CD4-positive, alpha-beta T cell treated with Interleukin-15 for 1 hour (primary cell): ENCODE measurements around the gene XPC.
"Not testable (repeated sequence)": the region's sequence is repeated elsewhere in the genome, so short reads cannot be mapped to it uniquely, and the experiment has no call there.

Experiments used
- DNase-seq: peaks from one replicate; pipeline ENCODE4 v3.0.0-alpha.2; 2020

XPC gene

DNA sequence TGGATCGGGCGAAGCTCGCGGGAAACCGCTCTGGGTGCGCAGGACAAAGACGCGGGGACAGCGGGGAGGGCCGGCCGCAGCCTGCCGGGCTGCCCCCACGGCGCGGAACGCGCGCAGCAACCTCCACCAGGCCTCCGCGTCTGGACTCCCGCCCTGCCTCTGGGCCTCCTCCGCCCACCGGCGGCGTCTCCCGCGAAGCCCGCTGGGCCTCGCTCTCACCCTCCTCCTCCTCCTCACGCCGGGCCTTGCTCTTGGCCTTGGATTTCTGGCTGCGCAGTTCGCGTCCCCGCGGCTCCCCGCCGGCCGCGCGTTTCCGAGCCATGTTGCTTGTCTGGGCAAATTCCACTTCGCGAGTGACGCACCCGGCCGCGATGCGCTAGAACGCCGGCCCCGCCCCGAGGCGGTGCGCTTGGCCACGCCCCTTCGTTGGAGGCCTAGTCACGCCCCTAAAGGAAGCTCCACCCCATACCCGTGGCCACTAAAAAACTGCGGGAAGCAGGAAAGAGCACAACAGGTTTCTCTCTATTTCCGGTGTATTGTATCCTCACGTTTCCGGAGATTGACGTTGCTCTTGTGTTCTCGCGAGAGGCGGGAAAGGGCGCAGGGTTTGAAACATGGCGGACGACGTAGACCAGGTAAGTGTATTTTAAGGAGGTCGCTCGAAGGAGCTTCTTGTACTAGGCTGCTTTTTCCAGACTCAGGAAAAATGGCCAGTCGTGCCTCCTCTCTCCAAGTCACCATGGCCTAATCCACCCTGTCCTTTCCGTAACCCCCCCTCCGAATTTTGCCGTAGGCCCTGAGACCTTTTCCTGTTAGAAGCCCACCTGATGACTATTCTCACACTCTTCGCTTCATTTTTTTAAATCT, at the start of gene XPC, which contains the start of gene LSM3:
Gene XPC (minus strand): TSS at position 355 of the 867 bp plus-strand sequence. CDS start 33 bp downstream, at position 322.
Gene LSM3 (plus strand): TSS at position 571 of the 867 bp plus-strand sequence. CDS start 44 bp downstream, at position 615.
- DNase-seq, result peak; percentile 97

GRCh38 chr3:14227856-14228255, 49.5 kb upstream of the XPC start:
- DNase-seq, result no peak

- not testable (repeated sequence) for DNase-seq
These were observed 48.0 kb upstream of the XPC start for GRCh38 chr3:14226351-14226750.

DNA sequence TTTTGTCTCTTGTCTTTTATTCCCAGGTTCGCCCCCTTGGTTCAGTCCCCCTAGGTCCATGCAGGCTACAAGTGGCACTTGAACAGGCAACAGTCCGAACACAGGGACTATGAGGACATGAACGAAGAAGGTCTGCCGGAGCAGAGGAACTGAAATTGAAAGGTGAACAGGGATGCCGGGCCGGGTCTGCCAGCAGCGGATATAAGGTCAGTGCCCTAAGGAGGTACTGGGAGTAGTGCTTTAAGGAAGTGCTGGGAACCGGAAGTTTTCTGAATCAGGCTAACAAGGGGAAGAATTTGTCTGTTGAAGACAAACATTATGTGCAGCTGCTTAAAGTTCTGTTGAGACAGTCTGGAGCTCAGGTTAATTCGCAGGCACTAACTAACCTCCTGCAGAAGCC, 47.0 kb upstream of the XPC start:
- no peak for DNase-seq

- DNase-seq, result no peak
These were observed 46.5 kb upstream of the XPC start for GRCh38 chr3:14224895-14225294.

DNA sequence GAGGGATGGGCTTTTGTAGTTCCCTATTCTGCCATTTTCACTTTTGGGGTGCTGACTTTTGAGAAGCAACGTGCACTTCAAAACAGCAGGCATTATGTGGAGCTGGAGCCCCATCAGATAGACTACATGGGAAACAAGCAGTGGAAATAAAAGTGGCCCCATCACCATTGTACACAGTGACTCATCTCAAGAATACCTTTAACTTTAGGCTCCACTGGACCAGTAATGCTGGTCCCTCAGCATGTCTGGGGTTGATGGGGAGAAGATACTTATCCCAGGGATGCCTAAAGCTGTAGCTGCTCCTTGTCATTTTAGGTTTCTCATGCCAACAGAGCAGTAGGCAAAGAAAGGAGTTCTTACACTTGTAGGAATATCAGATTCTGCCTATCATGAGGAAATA, 45.2 kb upstream of the XPC start:
- DNase-seq, result no peak

GRCh38 chr3:14222900-14223594, 44.6 kb upstream of the XPC start:
- DNase-seq, result no peak

DNA sequence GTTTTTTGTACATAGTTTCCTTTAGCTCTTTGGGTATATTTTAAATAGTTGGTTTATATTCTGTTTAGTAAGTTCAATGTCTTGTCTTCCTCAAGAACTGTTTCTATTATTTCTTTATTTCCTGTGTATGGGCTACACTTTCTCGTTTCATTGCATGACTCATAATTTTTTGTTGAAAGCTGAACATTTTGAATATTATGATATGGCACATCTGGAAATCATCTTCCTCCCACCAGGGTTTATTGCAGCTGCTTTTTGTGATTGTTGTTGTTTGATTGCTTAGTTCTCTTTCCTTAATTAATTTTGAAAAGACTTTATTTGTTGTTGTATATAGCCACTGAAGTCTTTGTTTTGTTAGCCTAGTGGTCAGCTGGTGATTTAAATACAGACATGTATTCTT, 44.1 kb upstream of the XPC start:
- DNase-seq, result no peak

DNA sequence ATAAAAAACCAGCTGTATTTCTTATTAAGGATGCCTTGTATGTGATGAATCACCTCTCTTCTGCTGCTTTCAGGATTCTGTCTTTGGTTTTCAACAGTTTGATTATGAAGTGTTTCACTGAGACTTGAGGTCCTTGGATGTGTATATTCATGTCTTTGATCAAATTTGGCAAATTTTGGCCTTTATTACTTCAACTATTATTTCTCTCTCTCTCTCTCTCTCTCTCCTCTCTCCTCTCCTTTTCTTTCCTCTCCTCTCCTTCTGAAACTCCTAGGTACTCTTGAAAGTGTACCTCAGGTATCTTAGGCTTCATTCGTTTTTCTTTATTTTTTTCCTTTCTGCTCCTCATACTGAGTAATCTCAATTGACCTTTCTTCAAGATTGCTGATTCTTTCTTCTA, 43.5 kb upstream of the XPC start:
- no peak for DNase-seq

- no peak for DNase-seq
These were observed 42.5 kb upstream of the XPC start for GRCh38 chr3:14220933-14221332.

- no peak for DNase-seq
These were observed 40.0 kb upstream of the XPC start for GRCh38 chr3:14218355-14218754.

GRCh38 chr3:14216257-14217048, 38.1 kb upstream of the XPC start:
- peak; percentile 72 for DNase-seq

GRCh38 chr3:14214764-14215163, 36.4 kb upstream of the XPC start:
- DNase-seq, result no peak

DNA sequence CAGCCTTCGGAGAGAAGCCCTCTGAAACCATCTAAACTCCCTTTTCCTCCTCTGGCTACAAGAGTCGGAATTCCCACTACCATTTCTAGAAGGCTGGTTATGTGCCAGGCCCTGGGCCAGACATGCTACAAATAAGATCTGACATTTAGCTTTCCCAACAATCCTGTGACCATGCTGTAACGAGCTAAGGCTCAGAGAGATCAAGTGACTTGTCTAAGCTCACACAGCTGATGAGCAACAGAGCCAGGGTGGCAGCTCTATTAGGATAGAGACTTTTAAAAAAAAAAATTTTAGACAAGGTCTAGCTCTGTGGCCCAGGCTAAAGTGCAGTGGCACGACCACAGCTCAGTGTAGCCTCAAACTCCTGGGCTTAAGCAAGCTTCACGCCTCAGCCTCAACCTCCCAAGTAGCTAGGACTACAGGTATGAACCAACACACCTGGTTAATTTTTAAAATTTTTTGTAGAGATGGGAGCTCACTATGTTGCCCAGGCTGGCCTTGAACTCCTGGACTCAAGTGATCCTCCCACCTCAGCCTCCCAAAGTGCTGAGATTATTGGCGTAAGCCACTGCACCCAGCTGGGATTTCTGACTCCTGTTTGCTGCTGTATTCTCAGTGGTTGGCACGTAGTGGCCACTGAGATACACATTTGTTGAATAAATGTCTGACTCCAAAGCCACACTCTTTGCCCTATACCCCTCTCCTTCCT, 34.8 kb upstream of the XPC start:
- DNase-seq, result no peak

GRCh38 chr3:14212032-14212431, 33.6 kb upstream of the XPC start:
- DNase-seq, result no peak

GRCh38 chr3:14211621-14212020, 33.2 kb upstream of the XPC start:
- no peak for DNase-seq

- DNase-seq, result no peak
These were observed 32.6 kb upstream of the XPC start for GRCh38 chr3:14210843-14211594.

GRCh38 chr3:14210290-14210688, 31.9 kb upstream of the XPC start:
- DNase-seq, result no peak

- DNase-seq, result no peak
These were observed 31.3 kb upstream of the XPC start for GRCh38 chr3:14209581-14210289.

GRCh38 chr3:14208977-14209394, 30.6 kb upstream of the XPC start:
- DNase-seq, result no peak

DNA sequence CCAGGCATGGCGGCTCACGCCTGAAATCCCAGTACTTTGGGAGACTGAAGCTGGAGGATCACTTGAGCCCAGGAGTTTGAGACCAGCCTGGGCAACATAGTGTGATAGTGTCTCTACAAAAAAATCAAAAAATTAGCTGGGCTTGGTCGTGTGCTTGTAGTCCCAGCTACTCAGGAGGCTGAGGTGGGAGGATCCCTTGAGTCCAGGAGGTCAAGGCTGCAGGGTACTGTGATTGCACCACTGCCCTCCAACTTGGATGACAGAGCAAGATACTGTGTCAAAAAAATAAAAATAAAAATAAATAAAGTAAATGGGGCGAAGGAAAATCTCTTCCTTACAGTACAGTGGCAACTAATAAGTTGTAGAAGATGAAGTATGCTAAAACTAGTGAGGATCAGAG, 29.8 kb upstream of the XPC start:
- DNase-seq, result no peak
